22Rv1 (cell line): ENCODE results near the gene CDC42EP3.

Experiments used
- ZFX ChIP-seq: fragments of 450-650 bp; IDR thresholded peaks from 2 replicates; pipeline ENCODE4 v1.6.1; 2017; ENCODE audit warnings: antibody characterized with exemption, borderline replicate concordance
- TF ChIP-seq, protein P1 (sequence below): fragments of 450-650 bp; IDR thresholded peaks from 2 replicates; pipeline ENCODE4 v1.5.1; 2017; ENCODE audit warnings: mild to moderate bottlenecking

GRCh38 chr2:37684809-37685208, 13.4 kb upstream of the CDC42EP3 start:
- TF ChIP-seq, protein P1, sequence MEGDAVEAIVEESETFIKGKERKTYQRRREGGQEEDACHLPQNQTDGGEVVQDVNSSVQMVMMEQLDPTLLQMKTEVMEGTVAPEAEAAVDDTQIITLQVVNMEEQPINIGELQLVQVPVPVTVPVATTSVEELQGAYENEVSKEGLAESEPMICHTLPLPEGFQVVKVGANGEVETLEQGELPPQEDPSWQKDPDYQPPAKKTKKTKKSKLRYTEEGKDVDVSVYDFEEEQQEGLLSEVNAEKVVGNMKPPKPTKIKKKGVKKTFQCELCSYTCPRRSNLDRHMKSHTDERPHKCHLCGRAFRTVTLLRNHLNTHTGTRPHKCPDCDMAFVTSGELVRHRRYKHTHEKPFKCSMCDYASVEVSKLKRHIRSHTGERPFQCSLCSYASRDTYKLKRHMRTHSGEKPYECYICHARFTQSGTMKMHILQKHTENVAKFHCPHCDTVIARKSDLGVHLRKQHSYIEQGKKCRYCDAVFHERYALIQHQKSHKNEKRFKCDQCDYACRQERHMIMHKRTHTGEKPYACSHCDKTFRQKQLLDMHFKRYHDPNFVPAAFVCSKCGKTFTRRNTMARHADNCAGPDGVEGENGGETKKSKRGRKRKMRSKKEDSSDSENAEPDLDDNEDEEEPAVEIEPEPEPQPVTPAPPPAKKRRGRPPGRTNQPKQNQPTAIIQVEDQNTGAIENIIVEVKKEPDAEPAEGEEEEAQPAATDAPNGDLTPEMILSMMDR, result no peak
- TF ChIP-seq ZFX, result no peak
